ENCODE results near the gene FMO5.
"Not testable (repeated sequence)": the region's sequence is repeated elsewhere in the genome, so short reads cannot be mapped to it uniquely, and the experiment has no call there.

The FMO5 gene, protein sequence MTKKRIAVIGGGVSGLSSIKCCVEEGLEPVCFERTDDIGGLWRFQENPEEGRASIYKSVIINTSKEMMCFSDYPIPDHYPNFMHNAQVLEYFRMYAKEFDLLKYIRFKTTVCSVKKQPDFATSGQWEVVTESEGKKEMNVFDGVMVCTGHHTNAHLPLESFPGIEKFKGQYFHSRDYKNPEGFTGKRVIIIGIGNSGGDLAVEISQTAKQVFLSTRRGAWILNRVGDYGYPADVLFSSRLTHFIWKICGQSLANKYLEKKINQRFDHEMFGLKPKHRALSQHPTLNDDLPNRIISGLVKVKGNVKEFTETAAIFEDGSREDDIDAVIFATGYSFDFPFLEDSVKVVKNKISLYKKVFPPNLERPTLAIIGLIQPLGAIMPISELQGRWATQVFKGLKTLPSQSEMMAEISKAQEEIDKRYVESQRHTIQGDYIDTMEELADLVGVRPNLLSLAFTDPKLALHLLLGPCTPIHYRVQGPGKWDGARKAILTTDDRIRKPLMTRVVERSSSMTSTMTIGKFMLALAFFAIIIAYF

DNA sequence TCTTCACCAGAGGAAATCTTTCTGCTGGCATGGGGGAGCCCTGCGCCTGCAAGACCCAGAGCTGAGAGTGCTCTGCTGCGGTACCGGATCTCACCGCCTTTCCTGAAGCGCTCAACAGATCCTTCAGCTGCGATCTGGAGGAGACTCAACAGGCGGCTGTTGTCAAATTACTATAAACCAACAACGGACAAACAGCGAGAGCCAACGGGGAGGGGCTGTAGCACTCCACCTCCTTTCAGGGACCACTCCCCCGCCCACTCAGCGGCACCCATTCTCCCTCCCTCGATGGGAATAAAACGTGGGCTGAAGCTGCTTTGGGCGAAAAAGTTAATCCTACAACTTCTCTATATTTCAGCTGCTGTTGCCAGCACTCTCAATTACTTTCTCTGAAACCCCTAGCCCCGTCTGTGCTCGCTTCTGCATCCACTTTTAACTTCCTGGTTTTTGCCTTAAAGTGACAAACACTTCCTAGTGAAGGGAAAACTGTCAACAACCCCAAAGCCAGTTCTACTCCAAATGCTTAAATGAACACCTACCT, at the start of gene FMO5:
FMO5 (minus strand) TSS at position 147 of the 538 bp plus-strand sequence. CDS start 310 bp downstream, outside the sequence.
- DNase-seq (ENCODE audit: low read depth): no peak

DNA sequence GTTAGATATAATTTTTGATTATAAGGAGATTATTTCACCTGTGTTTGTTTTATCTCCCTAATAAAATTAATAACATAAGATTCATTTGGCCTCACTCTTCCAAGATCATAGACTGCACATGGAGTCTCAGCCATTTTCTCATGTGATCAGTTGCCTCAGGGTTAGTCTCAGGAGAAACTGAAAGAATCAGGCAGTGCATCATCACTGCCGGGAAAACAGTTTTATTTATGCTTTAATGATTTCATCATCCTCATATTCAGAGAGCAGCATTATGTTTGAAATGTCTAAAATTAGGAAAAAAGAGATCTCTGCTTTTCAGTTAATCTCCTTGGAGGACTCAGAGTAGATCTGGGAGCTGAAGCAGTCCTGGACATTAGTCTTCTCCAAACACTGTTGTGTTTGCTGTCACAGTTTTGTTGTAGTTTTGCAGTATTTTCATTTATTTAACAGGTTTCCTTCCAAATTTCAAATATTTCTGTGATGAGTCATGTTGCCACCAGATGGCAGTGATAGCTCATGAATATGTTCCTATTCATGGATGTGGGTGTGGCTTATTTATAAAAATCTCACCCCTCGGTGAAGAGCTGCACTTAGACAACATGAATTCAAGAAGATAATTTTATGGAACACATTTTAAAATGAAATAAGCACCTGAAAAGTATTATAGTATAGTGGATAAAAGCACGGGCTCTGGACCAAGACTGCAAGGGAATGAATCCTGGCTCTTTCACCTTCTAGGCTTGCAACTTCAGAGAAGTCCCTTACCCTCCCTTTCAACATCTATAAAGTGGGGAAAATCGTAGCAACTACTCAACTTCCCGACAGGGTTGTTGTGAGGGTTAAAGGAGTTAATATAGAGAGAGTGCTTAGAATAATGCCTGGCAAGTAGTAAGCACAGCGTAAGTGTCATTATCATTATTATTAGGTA, 48.5 kb upstream of the FMO5 start:
- no peak for DNase-seq (ENCODE audit: low read depth)

DNA sequence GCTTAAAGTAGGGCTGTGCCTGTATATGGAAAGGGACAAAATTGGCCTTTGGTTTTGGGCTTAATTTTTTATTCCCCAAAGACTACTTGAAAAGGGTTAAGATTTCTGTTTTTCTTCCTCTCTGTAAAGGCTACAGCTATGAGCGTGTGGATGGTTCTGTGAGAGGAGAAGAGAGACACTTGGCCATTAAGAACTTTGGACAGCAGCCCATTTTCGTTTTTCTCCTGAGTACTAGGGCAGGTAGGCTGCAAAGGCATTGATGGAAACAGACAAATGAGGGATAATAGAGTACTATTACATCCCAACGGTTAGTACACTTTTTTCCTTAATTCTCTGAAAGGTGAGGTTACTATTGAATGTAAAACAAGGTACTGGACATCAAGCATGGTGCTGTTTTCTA, 46.9 kb upstream of the FMO5 start:
- DNase-seq (ENCODE audit: low read depth): no peak

DNA sequence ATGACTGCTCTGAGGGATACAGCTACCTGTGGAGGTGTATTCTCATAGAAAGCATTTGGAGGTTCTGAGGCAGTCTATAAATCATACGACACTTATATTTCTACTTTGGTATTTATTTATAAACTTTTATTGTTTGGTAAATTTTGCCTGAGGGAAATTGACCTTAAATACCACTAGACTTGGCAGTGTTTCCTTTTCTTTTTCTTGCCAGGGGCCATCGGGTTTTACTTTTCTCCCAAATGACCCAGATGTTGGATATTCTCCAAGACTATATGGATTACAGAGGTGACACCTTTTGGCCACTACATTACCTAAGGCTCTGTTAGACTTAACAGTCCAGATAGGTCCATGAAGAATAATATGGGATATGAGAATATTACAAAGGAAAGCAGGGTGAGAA, 45.6 kb upstream of the FMO5 start:
- DNase-seq (ENCODE audit: low read depth): no peak

DNA sequence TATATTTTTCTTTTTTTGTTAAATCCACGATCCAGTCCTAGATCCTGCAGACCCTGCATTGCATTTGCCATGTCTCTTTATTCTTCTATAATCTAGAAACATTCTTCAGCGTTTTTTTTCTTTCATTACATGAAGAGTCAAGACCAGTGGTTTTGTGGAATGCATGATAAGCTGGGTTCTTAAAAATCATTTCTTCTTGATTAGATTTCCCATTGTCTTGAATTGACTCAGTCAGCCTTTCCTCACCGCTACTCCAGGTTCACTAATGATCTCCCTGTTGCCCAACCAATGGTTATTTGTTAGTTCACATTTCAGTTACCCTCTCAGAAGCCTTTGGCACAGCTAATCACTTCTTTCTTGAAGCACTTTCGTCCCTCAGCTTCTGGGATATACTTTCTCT, 42.6 kb upstream of the FMO5 start:
- DNase-seq (ENCODE audit: low read depth): no peak

DNA sequence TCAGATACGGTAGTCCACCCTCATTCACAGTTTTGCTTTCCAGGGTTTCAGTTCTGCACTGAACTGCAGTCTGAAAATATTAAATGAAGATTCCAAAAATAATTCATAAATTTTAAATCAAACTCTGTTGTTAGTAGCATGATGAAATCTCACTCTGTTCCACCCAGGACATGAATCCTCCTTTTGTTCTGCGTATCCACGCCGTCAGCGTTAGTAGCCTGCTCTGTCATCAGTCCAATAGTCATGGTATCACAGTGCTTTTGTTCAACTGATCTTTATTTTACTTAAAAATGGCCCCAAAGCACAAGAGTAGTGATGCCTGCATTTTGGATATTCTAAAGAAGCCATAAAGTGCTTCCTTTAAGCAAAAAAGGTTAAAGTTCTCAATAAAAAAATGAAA, 41.2 kb upstream of the FMO5 start:
- DNase-seq (ENCODE audit: low read depth): no peak

DNA sequence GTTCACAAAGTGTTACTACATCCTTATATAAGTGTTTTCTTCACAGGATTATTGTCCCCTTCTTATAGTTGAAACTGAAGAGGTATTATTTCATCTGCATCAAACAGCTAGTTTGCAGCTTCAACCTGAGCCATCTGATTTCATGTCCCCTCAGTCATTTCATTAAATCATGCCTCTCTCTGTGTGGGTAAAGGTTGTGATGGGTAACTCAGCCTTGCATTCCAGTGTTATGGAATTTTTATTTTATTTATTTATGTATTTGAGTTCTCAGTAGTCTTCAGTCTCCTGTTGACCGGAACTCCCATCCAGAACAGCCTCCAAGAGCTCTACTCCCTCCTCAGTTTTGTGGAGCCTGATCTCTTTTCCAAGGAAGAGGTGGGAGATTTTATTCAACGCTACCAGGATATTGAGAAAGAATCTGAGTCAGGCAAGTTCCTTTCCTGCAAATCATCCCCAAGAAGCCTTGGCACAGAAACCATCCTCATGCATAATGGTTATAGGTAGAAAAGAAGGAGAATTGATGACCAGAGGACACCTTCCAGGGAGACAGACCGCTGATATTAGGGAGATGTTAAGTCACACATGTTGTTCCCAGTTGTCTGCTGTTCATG, 39.1 kb upstream of the FMO5 start:
- DNase-seq (ENCODE audit: low read depth): no peak

DNA sequence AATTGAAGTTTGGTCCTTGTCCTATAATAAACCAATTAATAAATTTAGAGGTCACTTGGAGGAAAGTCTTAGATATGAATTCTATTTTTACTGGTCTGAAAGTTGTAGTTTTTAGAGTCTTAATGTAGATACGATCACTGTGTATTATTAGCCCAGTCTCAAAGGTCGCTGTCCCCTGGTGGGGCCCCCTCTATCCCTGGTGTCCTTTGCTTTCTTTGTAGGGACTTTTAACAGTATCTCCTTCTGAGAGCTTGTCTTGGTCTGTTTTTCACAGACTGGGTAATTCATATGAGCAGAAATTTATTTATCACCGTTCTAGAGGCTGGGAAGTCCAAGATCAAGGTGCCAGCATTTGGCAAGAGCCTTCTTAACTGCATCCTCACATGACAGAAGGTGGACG, 35.8 kb upstream of the FMO5 start:
- DNase-seq (ENCODE audit: low read depth): no peak

DNA sequence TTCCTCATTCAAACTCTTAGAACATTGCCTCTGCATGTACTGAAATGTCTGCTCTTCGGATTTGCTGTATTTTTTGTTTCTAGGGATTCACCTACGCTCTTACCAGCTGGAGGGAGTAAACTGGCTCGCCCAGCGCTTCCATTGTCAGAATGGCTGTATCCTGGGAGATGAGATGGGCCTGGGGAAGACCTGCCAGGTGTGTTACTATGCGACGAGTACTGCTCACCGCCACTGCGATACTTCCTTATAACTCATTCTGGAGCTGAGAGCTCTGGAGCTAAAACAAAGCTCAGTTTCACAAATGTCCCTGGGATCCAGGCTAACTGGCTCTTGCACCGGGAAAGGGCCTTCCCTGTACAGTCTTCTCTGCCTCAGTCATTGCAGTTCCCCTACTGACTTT, 27.4 kb upstream of the FMO5 start:
- DNase-seq (ENCODE audit: low read depth): no peak

DNA sequence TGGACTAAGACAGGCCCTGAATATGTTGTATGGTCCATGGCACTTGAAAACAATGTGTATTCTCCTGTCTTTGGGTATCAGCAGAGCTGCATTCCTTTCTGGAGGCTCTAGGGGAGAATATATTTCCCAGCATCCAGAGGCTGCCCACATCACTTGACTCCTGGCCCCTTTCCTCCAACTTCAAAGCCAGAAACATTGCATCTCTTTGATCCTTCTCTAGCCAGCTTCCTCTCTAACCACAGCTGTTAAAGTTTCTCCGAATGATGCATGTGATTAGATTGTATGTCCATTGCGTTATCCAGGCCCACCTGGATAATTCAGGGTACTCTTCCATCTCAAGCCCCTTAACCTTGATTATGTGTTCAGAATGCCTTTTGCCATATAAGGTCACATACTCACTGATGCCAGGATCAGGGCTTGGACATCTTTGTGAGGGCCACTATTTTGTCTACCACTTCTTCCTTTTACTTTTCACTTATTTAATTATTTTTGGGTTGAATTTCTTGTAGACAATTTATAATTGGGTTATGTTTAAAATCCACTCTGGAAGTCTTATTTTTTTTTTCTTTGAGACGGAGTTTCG, 22.6 kb upstream of the FMO5 start:
- DNase-seq (ENCODE audit: low read depth): no peak

DNA sequence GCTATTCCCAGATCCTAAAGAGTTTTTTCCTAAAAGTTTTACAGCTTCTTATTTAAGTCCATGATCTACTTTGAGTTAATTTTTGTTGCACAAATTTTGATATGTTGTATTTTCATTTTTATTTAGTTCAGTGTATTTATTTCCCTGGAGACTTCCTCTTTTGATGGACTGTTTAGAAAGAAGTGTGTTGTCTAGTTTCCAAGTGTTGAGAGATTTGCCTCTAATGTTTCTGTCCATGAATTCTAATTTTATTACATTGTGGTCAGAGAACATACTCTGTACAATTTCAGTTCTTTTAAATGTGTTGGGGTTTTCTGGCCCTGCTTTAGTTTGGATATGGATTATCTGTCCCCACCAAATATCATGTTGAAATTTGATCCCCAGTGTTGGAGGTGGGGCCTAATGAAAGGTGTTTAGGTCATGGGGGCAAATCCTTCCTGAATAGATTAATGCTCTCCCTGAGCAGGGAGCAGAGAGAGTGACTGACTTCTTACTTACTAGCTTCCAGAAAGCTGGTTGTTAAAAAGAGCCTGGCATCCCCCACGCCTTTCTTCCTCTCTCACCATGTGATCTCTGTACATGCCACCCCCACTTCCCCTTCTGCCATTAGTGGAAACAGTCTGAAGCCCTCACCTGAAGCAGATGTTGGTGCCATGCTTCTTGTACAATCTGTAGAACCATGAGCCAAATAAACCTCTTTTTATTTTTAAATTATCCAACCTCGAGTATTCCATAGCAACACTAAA, 21.9 kb upstream of the FMO5 start:
- DNase-seq (ENCODE audit: low read depth): no peak

DNA sequence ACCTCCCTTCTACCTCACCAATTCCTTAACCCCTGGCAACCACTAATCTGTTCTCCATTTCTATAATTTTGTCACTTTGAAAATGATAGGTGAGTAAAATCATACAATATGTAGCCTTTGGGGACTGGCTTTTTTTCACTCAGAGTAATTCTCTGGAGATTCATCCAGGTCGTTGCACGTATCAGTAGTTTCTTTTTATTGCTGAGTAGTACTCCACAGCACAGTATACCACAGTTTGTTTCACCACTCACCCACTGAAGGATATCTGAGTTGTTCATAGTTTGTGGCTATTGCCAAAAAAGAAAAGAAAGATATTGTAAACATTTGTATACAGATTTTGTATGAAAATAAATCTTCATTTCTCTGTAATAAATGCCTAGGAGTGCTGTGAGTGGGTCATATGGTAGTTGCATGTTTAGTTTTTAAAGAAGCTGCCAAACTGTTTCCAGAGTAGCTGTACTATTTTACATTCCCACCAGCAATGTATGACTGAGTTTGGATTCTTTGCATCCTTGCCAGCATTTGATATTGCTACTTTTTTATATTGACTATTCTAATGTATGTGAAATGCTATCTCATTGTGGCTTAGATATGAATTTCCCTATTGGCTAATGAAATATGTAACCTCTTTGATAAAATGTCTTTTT, 21.0 kb upstream of the FMO5 start:
- DNase-seq (ENCODE audit: low read depth): no peak

DNA sequence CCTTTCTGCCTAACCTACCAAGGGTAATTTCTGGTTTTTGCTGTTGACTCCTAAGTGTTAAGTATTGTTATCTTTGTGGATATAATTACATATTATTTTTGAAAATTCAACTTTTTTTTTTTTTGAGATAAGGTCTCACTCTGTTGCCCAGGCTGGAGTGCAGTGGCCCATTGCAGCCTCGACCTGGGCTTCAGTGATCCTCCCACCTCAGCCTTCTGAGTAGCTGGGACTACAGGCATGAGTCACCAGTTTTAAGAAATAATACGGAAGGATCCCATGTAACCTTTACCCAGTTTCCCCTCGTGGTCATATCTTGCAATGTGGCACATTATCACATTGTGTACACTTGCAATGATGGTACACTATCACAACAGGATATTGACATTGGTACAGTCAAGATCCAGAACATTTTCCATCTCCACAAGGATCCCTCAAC, 20.5 kb upstream of the FMO5 start:
- no peak for DNase-seq (ENCODE audit: low read depth)

DNA sequence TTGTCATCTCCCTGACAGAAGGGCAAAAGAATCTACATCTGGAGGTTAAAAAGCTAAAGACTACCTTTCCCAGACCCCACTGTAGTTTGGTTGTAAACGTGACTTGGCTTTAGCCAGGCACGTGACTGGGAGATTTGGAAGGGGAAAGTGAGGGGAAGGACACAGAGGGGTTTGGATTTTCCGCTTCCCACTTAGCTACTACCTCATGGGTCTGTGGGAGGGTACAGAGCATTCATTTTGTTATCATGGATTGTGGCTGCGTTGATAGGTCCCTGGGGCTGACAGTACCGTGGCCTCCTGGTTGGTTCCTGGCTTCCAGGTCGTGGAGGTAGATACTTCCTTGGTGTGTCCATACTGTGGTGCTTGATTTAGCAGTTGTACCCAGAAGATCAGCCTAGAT, 20.0 kb upstream of the FMO5 start:
- no peak for DNase-seq (ENCODE audit: low read depth)

DNA sequence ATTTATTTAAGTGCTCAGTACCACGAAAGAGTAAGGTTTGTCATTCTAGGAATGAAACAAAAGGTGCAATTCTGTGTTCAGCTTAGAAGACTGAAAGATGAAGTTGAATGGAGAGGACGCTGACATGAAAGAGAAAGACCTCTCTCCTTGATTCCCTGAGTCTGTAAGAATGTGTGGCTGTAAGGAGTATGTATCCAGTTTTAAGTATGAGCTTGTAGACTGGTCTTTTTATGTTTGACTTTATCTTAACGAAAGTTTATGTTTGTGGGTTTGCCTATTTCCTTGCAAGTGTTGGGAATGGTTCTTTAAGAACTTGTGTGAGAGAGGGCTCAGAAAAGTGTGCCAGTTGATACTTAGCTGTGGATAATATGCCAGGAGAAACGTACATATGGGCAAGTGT, 18.7 kb upstream of the FMO5 start:
- no peak for DNase-seq (ENCODE audit: low read depth)

DNA sequence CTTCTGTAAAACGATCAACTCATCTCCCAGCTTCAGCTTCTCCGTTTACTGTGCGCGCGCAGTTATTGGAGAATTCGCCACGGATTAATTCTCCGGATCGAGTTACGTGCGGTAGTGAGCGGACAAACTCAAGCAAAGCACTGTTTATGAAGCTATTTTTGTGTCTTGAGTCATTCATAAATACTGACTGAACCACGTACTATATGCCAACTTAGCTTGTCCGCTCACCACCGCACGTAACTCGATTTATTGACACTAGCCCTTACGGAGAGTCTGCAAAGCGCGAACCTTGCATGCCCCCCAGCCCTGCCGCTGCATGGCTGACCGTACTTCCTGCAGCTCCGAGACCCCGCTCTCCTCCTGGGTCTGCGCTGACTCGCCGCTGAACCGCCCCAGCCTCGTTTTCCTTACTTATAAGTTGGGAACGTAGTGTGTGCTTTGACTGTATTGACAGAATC, 18.1 kb upstream of the FMO5 start:
- DNase-seq (ENCODE audit: low read depth): no peak

DNA sequence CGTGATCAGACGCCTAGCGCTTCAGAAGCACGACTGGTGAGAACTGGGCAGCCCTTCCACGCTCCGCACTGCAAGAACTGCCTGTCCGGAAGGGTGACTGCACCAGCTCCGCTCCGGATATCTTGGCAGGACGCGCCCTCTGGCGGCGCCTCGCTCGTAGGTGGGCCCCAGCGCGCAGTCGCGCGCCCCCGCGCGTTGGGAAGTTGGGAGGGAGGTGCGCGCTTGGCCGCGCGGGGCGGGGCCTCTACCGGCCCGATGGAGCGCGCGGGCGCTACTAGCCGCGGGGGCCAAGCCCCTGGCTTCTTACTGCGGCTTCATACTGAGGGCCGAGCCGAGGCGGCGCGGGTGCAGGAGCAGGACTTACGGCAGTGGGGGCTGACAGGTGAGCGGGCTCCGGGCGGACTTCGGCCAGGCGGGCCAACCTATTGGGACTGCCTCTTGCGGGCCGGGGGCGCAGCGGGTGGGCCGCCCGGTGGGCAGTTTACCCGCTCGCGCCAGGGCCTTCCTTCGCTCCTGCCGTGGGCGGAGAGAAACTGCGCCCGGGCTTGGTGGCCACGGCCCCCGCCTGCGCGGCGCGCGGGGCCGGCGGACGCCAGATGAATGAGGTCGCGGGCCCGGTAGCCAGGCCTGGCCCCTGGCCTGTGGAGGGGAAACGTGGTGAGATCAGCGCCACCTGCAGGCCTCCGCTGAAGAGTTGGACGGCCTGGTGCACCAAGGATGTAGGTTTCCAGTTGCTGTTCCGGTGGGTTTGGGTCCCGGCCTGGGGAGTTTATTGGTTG, 17.5 kb upstream of the FMO5 start, which contains the start of gene CHD1L:
CHD1L (plus strand) TSS at position 236 of the 779 bp plus-strand sequence; CDS start at position 256, 20 bp downstream.
- peak; percentile 85 for DNase-seq (ENCODE audit: low read depth)

DNA sequence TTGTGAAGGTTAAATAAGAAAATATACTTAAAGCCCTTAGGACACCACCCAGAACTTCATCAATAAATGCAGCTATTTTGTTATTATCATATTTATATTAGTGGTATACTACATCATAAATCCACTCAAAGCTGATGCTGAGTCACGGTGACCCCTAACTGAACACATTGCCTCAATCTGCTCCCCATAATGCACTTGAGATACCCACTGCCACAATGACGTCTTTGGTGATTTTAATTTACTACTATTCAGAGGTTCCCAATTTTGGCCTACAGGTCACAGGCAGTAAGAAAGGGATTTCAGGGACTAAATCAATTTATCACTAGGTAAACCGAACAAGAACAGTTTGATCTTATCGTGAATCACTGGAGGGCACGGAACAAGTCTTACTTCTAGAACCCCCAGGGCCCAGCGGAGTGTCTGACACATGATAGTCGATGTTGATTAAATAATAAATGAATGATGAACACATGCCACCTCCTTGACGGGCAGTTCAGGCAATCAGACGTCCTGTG, 16.9 kb upstream of the FMO5 start:
- DNase-seq (ENCODE audit: low read depth): no peak

DNA sequence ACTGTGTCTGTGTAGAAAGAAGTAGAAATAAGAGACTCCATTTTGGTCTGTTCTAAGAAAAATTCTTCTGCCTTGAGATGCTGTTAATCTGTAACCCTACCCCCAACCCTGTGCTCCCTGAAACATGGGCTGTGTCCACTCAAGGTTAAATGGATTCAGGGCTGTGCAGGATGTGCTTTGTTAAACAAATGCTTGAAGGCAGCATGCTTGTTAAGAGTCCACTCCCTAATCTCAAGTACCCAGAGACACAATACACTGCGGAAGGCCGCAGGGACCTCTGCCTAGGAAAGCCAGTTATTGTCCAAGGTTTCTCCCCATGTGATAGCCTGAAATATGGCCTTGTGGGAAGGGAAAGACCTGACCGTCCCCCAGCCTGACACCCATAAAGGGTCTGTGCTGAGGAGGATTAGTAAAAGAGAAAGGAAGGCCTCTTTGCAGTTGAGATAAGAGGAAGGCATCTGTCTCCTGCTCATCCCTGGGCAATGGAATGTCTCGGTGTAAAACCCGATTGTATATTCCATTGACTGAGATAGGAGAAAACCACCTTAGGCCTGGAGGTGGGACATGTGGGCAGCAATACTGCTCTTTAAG, 15.1 kb upstream of the FMO5 start:
- DNase-seq (ENCODE audit: low read depth): not testable (repeated sequence)

Data from non-pigmented ciliary epithelial cell (primary cell).